HG03060 (cell line): ENCODE measurements around the gene ENOX1.
"Not testable (repeated sequence)": the region's sequence is repeated elsewhere in the genome, so short reads cannot be mapped to it uniquely, and the experiment has no call there.

Experiments
- ATAC-seq: cut with Tn5 transposase; IDR thresholded peaks from one replicate; pipeline ENCODE4 v1.9.1; 2021; ENCODE audit warnings: low read depth, moderate number of reproducible peaks; ENCODE audit not compliant: unreplicated experiment

The ENOX1 gene

DNA sequence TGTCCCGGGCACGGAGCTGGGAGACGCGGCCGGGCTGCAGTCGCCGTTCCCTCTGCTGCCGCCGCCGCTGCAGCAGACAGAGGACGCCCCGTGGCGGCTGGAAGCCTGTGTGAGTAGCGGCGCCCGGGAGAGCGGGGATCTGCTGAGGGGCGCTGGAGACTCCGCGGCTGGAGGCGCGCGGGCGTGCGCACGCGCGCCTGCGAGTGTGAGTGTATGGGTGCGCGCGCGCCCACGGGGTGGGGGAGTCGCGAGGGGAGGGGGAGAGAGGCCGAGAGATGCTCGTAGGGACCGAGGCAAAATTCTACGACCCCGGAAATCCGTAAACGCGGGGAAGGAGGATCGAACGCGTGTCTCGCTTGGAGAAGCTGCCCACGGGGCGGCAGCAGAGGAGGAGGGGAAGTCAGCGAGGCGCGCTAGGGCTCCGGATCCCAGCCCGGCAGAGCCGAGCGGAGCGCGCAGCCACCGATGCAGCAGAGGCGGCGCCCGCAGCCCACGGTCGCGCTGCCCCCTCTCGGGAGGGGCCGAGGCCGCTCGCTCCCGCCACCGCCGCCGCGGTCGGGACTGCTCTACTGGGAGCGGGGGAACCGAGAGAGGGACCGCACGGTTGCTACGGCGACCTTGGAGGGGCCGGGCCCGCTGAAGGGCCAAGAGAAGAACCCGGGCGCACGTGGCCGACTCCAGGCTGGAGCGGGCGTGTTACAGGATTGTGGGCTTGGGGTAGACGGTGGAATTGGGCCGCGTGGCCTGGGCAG lies at the start of gene ENOX1:
TSS of gene ENOX1 (minus strand) at position 207 of the 752 bp plus-strand sequence.
- no peak for ATAC-seq

DNA sequence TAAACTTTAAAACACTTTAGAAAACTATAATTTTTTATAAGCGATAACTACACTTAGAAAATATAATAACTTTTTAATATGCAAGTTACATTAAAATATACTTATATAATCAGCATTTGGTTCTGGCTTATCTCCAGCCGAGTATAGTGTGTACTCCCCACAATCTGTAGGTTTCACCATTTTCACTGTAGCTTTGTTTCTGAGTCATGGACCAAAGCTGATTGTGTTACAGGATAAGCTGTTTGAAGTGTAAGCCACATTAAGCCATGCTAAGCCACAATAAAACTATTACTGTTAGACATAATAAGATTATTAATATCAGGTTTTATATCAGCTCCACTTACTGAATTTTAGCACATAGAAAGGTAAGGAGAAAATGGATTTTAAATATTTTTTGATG lies 48.9 kb upstream of the ENOX1 start:
- ATAC-seq: no peak

DNA sequence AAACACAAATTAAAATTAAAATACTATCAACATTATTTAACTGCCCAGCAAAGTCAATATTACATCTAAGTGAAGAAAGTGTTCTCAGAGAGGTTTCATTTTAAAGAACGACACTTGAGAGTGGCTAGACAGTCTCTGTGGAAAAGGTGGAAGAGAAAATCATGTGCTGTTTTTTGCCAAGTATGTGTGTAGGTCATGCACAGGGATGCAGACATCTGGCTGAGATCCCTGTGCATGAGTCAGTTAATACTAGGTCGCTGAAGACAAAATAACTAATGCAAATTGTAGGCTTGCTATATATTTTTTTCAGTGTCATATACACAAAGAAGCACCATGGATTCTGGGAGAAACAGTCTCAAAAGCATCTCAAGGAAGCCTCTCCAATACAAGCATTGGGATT lies 44.3 kb upstream of the ENOX1 start:
- ATAC-seq: no peak

- ATAC-seq: no peak
Measured at GRCh38 chr13:43830497-43830881, 43.7 kb upstream of the ENOX1 start.

GRCh38 chr13:43824656-43825055 lies 37.9 kb upstream of the ENOX1 start:
- not testable (repeated sequence) for ATAC-seq

- no peak for ATAC-seq
Measured at GRCh38 chr13:43822969-43823368, 36.2 kb upstream of the ENOX1 start.

GRCh38 chr13:43816401-43816889 lies 29.7 kb upstream of the ENOX1 start:
- ATAC-seq: no peak

GRCh38 chr13:43815204-43815603 lies 28.4 kb upstream of the ENOX1 start:
- no peak for ATAC-seq

DNA sequence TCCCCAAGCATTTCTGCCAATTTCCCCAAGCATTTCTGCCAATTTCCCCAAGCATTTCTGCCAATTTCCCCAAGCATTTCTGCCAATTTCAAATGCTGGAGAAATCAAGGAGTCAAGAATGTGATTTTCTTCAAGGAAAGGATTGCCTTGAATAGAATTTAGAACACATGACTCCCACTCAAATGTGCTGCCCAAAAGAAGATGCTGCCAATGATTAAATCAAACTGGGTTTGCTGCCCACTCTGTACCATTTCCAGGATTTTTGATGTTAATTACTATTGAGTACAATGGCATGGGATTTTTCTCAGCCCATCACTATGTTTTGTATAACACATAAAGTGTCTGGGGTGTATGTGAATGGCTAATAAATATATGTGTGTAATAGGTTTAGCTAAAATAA lies 21.9 kb upstream of the ENOX1 start:
- ATAC-seq: no peak

DNA sequence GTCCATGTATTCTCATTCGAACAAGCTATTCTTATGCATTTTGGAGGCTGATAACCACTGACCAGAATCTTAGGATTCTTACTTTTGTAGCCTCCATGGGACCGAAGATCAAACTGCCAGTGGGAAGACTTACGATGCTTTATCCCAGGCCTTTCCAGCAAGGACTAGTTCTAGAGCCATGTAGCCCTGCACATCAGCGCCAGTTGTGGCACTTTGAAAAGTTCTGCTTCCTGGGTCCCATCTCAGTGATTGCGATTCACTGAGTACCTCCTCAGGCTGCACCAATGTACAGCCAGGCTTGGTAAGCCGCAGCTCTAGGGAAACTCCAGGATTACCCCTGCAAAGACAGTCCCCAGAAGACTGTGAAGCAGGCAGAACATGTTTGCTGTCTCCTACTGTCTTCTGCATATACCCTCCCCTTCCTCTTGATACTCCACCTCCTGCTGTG lies 18.9 kb upstream of the ENOX1 start:
- no peak for ATAC-seq

- ATAC-seq: no peak
Measured at GRCh38 chr13:43805071-43805468, 18.3 kb upstream of the ENOX1 start.

DNA sequence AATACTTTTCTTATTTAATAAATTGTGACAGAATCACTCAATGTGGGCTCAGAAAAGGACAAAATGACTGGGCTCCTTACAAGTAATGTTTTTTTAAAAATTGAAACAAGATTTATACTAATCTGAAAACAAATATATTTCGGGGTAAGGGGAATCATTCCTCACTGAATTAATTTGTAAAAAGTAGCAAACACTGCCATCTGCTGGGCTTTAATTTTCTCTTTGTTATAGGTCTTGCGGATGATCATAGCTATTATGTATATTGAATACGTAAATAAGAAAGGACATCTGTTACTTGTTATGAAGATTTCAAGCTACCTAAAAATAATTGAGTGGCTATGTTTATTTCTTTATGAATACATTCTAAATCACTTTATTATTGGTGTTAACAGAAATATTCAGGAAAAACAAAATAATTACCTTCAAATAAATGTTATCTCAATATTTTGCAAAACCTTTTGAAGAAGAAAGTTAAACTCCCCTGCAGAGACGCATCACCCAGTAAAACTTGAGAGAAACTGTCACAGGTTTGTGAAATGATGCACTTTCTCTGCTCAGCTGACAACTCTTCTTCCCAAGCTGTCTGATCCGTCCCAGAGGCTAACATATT lies 17.8 kb upstream of the ENOX1 start:
- ATAC-seq: no peak

DNA sequence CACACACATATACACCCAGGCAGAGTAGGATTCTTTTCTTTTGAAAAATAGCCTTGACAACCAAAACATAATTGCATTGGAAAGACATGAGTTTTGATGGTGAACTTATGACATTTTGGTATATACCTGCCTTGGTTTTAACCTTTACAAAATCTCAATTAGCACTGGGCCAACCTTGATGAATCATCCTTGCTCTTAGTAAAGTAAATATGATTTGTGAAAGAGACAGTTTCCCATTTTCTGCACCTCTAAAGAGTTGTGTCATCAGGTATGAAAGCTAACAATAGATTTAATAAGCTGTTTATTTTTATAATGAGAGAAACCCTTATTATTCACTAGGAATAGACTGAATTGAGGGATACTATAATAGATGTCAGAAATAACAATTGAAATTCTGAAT lies 15.7 kb upstream of the ENOX1 start:
- ATAC-seq: no peak

GRCh38 chr13:43800828-43801227 lies 14.1 kb upstream of the ENOX1 start:
- no peak for ATAC-seq

DNA sequence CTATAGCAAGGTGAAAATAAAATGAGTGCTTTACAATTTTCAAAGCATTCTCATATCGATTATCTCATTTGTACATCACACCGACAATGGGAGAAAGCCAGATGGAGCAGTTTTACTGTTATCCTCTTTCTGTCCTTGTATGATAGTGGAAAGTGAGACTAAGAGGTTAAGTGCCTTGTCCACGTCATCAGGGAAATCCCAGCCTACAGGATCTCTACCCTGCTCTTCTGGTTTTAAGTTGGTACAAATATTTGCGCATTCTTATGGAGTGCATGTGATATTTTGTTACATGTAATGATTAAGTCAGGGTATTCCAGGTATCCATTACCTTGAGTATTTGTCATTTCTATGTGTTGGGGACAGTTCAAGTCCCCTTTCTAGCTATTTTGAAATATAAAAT lies 12.4 kb upstream of the ENOX1 start:
- no peak for ATAC-seq

DNA sequence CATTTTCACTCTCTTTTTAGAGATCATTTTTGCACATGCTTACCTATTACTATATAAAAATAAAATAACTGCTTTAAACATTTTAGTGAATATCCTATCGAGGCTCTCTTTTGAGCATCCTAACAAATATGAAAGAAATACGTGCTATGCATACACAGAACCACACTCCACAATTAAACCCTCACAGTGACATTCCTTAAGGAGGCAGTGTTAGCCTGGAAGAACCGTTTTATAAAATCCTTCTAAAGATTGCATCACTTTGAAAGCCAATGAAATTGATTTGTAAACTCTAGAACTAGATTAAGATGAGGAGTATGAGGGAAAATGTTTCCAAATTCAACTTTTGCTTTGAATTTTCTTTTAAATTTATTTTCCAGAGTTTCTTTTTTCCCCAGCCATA lies 11.1 kb upstream of the ENOX1 start:
- ATAC-seq: no peak

DNA sequence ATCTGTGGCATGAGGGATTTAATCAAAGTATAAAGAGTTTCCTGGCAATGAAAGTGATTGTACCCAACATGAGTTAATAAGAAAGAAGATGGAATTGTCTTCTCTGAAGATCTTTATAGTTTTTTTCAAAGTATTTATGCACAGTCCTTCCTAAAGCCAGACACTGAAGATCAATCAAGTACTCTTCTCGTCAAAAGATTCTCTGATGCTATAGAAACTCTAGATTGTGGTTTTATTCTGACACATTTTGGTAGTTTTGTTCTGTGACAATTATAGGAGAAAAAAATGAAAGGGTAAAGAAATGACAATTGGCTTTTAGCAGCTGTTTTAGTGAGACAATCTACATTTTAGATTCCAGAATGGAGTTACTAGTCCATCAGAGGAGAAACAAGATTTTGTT lies 10.4 kb upstream of the ENOX1 start:
- ATAC-seq: no peak

DNA sequence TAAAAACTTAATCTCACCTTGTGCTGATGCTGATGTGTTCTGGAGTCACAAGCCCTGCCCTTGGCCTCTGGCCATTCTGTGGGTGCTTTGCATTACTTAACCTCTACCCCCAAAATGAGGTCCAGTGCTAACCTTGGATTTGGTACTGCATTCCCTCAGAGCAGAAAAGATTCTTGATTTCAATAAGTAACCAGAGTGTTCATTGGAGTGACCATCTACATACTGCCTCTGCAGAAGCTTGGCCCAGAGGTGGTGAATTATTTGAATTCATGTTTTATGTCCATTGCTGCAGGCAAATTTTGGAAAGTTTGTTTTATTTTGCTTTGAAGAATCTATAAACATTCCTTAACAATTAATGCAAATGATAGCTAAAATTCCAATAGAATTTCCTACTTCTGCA lies 7.6 kb upstream of the ENOX1 start:
- ATAC-seq: no peak

DNA sequence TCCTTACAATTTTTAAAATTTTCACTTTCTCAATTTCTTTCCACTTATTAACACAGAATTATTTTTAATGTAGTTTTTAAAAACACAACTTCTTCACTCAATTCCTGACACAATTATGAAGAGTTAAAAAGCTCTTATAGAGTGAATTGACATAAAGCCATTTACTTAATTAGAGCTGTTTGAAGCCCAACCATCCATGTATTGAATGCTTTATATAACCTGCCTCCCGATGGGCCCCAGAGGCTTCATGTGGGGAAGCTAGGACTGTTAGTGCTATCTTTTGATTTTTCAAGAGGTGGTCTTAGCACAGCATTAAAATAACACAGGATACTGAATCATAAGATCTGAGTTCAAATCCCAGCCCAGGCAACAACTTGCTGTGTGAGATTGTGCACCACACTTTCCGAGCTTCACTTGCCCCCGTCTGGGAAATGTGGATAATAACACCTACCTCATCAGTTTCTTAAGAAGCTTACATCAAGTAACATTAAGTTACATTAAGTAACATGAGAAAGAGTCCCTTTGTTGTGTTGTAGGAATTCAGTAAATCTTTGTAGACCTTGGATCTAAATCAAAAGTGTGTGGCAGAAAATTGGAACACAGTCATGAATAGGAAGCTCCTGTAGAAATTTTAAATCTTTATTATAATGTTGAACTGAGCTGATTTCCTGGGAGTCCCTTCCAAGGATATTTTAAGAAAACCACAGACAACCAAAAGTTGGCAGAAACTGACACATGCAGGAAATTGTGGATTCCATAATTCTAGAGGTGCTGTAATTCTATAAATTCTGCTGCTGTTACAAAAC lies 5.5 kb upstream of the ENOX1 start:
- ATAC-seq: no peak

- ATAC-seq: no peak
Measured at GRCh38 chr13:43787997-43788396, 1.2 kb upstream of the ENOX1 start.

- ATAC-seq: no peak
Measured at GRCh38 chr13:43787518-43787891, 733 bp upstream of the ENOX1 start.

DNA sequence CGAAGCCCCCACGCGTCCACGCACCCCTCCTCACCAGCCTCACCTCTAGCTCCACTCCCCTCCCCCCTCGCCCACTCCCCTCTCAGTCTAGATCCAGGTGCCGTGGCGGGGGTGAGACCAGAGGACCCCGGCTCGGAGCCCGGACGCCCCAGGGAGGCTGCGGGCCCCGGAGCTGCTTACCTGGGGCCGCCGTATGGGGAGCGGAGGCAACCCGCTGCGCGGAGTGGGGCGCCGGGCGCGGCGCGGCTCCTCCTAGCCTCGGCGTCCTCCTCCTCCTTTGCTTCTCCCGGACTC lies 353 bp downstream of the ENOX1 start:
- ATAC-seq: no peak
